NCI-H2081 (cell line): ENCODE results near the gene TRIM14.
"Not testable (repeated sequence)": the region's sequence is repeated elsewhere in the genome, so short reads cannot be mapped to it uniquely, and the experiment has no call there.

Experiments used
- DNase-seq, 2 experiments: peaks; one replicate each; lab custom pipeline; 2025; lab: John Stamatoyannopoulos, UW

The TRIM14 gene

DNA sequence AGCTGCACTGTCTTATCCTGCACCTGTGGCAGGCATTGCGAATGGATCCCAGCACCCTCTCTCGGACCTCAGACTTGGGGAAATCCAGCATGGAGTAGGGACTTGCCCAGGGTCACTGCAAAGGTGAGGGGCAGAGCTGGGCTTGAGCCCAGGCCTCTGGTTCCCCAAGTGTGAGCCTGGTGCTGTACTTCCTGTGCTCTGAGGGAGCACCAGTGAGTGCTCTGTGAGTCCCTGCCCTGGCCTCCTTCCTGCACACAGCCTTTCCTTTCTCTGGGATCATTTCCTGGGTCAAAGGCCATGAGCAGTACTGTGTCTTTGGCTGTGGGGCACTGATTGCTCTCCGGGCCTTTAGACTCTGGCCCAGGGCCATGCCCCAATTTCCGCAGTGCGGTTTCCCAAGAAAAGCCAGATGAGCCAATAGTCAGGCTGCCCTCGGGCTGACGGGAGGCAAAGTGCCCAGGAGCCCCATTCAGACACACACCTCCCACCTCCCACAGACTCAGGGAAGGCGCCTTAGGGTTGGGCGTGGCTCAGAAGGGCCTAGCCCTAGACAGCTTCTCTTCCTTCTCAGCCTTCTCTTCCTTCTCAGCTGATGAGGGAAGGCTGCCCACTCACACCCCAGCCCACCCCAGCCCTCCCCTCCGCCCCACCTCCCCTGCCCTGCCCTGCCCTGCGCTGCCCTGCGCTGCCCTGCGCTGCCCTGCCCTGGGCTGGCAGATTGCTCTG lies 23.3 kb upstream of the TRIM14 start:
- no peak for DNase-seq

DNA sequence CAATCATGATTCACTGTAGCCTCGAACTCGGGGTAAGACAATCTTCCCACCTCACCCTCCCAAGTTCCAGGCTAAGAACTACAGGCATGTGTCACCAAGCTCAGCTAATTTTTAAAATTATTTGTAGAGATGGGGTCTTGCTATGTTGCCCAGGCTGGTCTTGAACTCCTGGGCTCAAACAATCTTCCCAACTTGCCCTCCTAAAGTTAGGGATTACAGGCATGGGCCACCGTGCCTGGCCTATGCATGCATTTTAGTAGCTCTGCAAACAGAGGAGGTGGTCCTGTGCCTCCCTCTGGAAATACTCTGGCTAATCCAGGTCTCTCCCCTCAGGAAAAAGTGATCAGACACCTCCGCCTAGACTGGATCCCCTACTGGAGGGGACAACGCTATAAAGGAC lies 21.5 kb upstream of the TRIM14 start:
- no peak for DNase-seq

DNA sequence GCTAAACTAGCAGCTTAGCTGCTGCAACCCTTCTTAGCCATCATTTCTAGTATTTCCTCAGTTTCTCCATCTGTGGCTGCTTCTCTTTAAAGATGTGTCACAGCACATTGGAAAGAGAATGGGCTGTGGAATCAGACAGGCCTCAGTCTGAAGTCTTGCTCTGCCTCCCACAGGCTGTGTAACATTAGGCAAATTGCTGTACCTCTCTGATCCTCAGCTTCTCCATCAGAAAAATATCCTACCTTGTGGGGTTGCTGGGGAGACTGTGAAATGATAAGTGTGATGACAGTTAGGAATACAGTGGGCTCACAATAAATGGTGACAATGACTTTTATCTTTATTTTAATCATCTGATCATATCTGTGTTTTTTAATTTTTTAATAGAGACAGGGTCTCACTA lies 17.5 kb upstream of the TRIM14 start:
- DNase-seq = no peak

DNA sequence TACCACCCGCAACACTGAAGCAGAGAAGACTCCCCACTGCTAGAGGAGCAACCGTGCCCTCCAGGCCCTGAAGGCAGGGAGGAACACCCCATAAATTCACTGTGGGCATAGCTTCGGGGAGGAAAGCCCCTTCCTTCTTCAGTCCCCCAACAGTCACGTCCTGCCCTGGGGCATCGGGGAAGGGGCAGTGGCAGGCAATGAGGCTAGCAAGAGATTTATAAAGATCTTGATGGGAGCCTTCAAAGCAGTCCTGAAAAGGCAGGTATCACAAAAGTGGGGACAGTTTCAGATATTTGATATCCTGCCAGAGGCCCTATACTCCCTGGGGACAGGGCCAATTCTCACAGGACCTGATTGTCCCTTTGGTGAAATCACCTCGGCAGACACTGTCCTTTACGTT lies 16.9 kb upstream of the TRIM14 start:
- no peak for DNase-seq

DNA sequence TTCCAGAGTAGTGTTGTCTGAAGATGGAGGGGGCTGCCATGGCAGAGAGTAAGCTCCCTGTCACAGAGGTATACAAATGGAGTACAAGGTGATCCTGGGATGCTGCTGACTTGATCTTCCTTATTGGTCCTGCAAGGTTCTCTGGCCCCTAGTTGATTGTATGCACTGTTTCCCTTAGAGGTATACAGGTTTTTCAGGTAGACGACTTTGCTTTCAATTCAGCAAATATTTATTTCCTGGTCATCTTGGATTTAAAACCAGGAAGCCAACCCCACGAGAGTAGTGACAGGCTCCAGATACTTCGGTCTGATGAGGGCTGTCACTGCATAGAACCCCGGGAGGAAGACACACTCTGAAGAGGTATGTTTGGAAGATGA lies 16.5 kb upstream of the TRIM14 start:
- DNase-seq = no peak

DNA sequence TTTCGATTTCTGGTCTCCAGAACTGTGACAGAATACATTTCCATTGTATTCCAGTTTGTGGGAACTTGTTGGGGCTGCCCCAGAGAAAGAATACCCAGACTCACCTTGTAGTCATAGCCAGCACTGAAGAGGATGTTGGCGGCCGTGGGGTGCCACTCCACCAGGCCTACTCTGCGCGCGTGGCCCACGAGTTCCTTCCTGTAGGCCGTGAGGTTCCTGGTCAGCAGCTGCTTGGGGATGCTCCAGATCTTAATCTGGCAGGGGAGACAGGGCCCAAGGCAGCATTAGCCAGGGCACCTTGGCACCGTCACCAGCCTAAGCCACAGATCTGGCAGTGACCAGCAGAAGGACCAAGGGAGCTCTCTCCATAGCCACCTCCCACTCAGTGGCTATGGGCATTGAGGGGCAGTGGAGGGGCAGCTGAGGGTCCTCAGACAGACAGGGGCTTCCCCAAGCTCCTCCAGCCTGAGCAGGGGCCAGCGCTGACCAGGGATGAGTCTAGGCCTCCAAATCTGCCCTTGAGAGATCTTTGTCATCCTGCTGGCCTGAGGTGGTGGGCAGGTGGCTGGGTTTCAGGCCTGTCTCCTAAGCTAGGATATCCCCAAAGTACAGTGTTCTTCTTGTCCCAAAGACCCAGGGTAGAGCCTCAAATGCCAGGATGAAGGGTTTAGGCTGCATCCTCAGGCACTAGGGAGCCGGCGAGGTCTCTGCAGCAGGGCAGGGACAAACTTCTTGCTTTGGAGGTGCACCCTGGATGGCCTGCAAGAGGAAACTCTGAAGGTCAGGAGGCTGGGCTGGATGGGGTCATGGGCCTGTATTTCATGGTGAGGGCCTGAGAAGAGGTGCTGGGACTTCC lies 15.9 kb upstream of the TRIM14 start:
- no peak for DNase-seq

DNA sequence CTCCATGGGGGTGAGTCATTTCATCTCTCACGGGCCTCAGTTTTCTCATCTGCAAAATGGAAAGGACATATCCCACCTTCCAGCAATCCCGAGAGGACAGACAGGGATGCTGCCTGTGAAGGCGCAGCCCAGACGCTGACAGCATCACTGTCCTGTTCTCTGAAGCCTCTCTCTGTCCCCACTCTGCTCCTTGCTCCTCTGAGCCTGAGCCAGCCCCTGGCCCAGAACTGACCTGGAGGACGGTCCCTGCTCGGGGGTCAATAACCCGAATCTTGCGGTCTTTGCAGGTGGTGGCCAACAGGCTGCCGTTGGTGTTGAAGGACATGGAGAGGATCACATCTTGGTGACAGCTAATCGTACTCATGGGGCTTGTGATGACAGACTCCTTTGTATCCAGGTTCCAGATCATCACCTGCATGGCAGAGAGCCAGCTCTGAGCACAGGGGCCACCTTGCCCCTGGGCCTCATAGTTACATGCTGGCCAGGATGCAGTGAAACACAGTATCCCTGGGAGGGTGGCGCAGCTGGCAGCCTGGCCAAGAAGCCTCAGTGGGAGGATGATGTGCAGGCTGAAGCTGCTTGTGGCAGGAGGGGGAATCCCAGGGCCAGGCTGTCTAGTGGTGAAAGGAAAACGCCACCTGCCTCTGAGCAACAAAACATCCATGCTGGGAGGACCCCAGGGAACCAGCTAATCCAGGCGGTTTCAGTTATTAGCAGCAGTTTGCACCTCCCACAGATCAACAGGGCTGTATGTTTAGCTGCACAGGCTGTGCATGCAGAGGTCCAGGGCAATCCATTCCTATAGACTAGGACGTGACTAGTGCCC lies 14.0 kb upstream of the TRIM14 start:
- DNase-seq = peak; percentile 86 to 96

DNA sequence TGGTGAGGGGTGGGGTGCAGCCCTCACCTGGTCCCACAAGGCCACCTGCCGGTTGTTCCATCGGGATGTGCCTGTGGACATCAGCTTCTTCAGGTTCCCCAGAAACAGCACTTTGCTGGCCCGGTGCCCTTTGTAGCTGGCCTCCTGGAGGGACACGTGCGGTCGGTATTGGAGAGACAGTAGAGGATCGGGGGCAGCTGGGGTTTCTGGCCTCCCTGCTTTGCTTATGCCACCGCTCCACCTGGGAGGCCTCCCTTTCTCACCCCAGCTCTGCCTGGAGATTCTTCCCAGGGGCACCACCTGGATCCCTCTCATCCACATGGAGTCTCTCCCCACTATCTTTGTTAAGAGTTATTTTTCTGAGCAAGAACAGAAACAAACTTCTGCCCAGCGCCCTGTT lies 13.1 kb upstream of the TRIM14 start:
- DNase-seq = no peak

DNA sequence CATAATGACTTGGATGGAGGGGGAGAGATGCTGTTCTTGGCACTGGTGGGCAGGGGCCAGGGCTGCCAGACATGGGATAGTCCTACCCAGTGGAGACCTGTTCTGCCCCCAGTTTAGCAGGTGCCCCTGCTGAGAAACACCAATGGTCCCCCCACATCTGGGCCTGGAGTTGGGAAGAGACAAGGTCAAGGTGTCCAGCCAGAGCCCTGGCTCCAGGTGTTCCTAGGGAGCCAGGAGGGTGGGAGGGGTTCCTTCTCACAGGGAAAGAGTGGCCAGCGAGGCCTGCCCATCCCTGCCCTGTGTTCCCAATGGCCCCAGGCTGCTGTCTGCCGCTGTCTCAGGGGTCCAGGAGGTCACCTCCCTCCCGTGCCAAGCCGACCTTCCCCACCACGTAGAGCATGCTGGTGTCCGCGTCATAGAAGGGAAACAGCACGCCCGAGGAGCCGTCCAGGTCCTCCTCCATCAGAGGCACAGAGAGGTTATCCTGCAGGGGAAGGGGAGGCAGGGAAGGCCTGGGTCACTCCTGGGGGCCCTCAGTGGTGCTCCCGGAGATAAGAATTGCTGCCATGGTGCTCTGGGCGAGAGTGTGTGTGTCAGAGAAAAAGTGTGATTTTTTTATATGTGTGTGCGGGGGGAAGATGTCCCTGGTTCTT lies 11.7 kb upstream of the TRIM14 start:
- no peak for DNase-seq

DNA sequence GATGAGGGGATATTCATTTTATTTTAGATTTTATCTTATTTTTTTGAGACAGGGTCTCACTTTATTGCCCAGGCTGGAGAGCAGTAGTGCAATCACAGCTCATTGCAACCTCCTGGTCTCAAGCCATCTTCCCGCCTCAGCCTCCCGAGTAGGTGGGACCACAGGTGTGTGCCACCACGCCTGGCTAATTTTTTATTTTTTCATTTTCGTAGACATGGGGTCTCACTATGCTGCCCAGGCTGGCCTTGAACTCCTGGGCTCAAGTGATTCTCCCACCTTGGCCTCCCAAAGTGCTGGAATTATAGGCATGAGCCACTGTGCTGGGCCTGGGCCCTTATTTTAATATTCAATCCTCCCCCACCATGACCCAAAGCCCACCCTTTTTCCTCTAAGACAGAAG lies 11.0 kb upstream of the TRIM14 start:
- DNase-seq = not testable (repeated sequence)

DNA sequence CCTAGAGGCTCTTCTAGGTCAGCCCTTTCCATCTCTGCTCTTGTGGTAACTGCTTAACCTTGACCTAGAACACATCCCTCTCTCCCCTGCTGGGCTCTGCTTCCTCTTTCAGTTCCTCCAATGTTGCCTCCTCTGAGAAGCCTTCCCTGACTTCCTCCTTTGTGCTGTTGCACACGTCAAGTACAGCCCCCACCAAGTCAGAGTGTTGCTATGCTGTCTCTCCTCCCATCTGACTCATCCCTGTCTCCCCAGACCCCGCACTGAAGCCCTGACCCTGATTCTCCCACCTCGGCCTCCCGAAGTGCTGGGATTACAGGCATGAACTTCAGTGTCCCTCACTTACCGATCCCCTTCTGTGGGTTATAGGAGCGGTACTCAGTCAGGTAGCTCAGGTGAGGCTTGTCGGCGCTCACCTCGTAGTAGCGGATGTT lies 10.4 kb upstream of the TRIM14 start:
- no peak for DNase-seq

DNA sequence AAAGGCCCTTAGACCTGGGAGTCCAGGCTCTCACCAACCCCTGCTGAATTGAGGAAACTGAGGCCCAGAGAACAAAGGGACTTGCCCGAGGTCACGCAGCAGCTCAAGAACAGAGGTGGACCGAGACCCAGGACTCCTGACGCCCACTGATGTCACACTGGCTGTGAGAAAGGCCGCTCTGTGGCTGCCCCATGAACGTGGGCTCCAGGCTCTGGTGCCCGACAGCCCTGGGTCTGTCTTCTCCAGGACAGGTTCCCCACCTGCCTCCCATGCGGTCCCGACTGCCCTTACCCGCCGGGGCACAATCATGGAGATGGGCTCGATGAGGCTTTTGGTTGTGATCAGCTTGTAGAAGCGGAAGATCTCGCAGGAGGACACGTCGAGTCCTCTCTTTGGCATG lies 9.3 kb upstream of the TRIM14 start:
- DNase-seq = no peak

DNA sequence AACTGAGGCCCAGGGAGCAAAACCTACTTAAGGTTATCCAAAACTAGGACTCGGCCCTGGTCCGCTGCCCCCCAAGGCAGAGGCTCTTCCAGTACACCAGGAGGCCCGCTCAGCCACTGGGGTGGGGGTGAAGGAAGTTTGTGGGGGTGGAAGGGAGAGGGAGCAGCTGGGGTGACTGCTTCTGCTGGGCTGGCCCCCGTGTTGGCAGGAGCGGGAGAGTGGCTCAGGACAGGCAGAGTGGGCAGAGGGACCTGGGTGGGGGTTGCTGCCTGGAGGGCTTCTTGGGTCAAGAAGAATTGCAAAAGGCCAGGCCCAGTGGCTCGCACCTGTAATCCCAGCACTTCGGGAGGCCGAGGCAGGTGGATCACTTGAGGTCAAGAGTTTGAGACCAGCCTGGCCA lies 8.2 kb upstream of the TRIM14 start:
- DNase-seq = no peak

DNA sequence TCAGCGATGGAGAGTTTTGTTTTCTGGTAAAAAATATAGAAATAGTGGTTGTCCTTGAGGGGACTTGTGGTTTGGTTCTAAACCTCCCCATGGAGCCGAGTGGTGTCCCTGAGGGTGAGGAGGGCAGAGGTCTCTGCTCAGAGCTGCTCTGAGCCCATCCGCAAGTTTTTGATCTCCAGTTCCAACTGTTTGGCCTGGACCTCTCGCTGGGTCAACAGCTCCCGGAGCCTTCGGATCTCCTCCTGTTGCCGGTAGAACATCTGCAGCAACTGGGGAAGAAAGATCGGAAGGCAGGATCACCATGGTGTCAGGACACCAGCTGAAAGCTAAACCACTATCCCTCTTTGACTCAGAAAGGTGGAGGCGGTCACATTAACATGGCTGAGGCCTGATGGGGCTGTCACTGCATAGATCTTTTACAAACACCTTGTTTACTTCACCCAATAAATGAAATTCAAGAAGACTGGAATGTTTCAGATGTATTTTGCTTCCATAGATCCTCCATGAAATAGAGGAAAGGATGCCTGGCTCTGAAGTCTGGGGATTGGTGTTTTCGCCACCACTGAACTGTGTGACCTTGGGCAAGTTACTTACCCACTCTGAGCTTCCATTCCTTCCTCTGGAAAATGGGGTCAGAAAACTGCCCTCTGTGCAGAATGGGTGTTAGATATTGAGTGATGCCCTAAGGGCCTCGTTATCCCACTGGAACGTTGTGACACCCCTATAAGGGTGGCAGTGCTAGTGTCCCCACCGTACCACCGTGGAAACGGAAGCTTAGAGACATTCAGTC lies 5.8 kb upstream of the TRIM14 start:
- no peak for DNase-seq

DNA sequence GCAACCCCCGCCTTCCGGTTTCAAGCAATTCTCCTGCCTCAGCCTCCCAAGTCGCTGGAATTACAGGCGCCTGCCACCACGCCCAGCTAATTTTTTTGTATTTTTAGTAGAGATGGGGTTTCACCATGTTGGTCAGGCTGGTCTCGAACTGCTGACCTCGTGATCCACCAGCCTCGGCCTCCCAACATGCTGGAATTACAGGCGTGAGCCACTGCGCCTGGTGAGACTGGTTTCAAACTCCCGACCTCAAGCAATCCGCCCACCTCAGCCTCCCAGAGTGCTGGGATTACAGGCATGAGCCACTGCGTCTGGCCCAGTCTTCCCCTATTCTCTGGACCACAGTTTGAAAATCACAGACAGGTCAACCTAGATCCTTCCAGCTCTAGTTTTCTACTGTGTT lies 5.1 kb upstream of the TRIM14 start:
- not testable (repeated sequence) for DNase-seq

DNA sequence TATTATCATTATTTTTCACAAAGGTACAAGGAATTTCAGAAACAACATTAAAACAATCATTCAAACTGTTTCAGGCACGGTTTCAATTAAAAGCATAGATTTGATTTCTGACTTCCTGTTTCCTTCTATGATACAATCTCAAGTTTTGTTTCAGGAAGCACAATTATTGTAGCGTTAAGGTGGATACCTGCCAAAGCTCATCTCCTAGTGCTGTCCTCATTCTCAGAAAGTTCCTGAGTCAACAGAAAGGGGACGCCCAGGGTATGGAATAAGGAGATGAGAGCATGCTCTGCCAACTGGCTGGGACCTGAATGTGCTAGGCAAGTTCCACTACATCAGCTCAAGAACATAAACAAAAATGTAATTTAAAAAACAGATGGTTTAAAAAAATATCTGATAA lies 2.0 kb upstream of the TRIM14 start:
- no peak for DNase-seq

DNA sequence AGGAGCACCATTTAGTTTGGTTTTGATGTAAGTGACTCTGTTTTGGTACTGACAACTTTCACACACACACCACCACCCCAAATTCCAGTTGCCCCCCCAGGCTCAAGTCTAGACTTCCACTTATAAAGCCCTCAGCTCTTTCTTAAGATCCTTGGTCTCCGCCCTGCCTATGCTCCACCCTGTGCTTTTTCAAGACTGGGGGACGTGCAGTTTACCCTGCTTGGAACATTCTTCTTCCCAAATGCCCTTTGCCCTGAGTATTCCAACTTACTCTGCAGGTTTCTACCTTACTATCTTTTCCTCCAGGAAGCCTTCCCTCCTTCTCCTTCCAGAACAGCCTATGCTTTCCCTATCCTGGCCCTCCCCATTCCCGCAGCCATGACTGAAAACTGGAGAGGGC lies 1.5 kb upstream of the TRIM14 start:
- no peak for DNase-seq

DNA sequence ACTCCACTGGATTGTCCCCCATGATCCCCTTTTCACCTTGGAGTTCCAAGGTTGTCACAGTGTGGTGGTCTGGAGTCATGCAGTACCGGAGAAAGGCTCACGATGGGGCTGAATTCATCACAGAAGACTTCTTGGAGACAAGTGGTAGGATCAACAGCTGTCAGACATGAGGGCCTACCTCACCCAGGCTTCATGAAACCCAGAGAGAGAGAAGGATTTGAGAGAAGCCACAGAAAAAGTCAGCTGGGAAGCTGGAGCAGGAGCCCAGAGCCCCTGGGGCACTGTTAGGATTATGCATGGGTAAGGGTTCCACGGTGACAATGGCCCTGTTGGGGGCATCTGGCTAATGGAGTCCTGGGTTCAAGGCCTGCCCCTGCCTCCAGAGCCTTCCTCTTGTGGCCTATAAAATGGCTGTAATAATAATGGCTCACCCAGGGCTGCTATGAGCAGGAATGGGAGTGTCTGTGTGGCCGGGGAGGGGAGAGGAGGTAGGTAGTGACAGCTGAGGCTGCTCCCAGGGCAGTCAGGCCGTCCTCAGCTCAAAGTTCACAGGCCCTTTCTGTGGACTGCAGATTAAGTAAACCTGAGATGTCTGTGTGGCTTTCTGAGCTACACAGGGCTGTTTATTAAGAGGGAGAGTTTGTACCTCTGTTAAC lies 910 bp downstream of the TRIM14 start:
- DNase-seq = no peak

DNA sequence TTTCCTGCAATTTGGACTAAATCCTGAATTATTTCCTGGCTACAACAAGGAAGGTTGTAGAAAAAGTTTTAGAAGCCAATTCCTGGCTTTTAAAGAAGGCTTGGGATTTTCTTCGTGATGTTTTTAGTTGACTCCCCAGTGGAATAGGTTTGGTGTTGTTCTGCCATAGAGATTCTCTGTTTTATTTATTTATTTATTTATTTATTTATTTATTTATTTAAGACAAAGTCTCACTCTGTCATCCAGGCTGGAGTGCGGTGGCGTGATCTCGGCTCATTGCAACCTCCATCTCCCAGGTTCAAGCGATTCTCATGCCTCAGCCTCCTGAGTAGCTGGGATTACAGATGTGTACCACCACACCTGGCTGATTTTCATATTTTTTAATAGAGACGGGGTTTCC lies 1.9 kb downstream of the TRIM14 start:
- DNase-seq = not testable (repeated sequence)

DNA sequence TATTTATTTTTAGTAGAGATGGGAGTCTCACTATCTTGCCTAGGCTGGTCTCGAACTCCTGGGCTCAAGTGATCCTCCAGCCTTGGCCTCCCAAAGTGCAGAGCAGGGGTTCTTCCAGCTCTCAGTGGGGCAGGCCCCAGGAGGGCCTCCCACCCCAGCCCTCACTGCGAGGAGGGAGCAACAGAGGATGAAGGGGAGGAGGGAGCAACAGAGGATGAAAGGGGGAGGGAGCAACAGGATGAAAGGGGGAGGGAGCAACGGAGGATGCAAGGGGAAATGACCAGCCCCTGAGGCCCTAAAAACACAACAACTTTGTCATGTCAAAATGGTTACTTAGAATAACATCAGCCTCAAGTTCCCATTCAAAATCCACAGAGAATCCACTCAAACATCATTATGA lies 10.0 kb downstream of the TRIM14 start:
- DNase-seq = no peak

DNA sequence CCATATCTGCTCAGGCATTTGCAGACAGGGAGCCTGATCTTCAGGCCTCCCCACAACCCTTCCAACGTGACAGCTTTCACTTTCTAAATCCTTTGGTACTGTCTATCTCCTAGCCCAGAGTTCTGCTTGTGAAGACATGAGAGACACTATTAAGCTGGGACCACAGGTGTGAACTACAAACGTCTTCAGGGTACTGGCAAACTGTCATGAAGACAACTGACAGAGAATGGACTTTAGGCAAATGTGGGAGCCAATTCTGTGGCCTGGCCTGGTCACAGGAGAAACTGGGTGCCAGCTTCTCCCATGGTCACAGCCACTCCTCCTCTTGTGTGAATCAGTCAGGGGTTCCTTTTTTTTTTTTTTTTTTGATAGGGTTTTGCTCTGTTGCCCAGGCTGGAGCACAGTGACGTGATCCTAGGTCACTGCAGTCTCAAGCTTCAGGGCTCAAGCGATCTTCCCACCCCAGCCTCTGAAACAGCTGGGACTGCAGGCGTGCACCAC lies 10.4 kb downstream of the TRIM14 start:
- no peak for DNase-seq
